GM23338 (cell line): ENCODE data around the gene TMEM178A. TPM values are rescaled to one million over a fixed set of nuclear protein-coding genes. Genes with fewer than 3 reads are reported as not detected.

ENCODE experiments used
- ATAC-seq: fragments of 200-7000 bp; cut with Tn5 transposase; 3 replicates; pipeline ENCODE4 v1.9.1; 2020
- DNase-seq: peaks from one replicate; pipeline ENCODE4 v3.0.0-alpha.2; 2015; ENCODE audit warnings: low spot score
- H2AFZ ChIP-seq: fragments of 200-600 bp; sonication (generic); 2 replicates; pipeline ENCODE4 v1.8.0; 2016; ENCODE audit warnings: antibody characterized with exemption, mild to moderate bottlenecking, moderate library complexity
- H3F3A ChIP-seq: fragments of 200-600 bp; sonication (generic); replicated peaks from 2 replicates; pipeline ENCODE4 v1.8.0; 2017; ENCODE audit warnings: antibody characterized with exemption, mixed run types, low read depth
- H3K27ac ChIP-seq: fragments of 200-600 bp; sonication (generic); 2 replicates; pipeline ENCODE4 v1.6.1; 2016; ENCODE audit warnings: low read depth
- H3K27me3 ChIP-seq: fragments of 200-600 bp; sonication (generic); 2 replicates; pipeline ENCODE4 v1.8.0; 2016; ENCODE audit warnings: mild to moderate bottlenecking, mixed run types, moderate library complexity; ENCODE audit not compliant: insufficient read depth
- H3K36me3 ChIP-seq: fragments of 200-600 bp; sonication (generic); 2 replicates; pipeline ENCODE4 v1.8.0; 2016; ENCODE audit warnings: mild to moderate bottlenecking; ENCODE audit not compliant: insufficient read depth
- H3K4me1 ChIP-seq: fragments of 200-600 bp; sonication (generic); 2 replicates; pipeline ENCODE4 v1.8.0; 2016; ENCODE audit warnings: mild to moderate bottlenecking, moderate library complexity; ENCODE audit not compliant: insufficient read depth
- H3K4me2 ChIP-seq: fragments of 200-600 bp; sonication (generic); 2 replicates; pipeline ENCODE4 v1.7.1; 2017; ENCODE audit warnings: mixed run types
- H3K4me3 ChIP-seq: fragments of 200-600 bp; sonication (generic); 2 replicates; pipeline ENCODE4 v1.6.1; 2016; ENCODE audit warnings: mixed run types
- H3K79me2 ChIP-seq: fragments of 200-600 bp; sonication (generic); replicated peaks from 2 replicates; pipeline ENCODE4 v1.8.0; 2017; ENCODE audit warnings: mild to moderate bottlenecking; ENCODE audit not compliant: insufficient read depth
- H3K9me2 ChIP-seq: fragments of 200-600 bp; sonication (generic); 2 replicates; pipeline ENCODE4 v1.8.0; 2017; ENCODE audit not compliant: insufficient read depth
- H4K20me1 ChIP-seq: fragments of 200-600 bp; sonication (generic); replicated peaks from 2 replicates; pipeline ENCODE4 v1.8.0; 2017; ENCODE audit warnings: mild to moderate bottlenecking; ENCODE audit not compliant: insufficient read depth
- H3K27ac Mint-ChIP-seq: 2 replicates; pipeline ENCODE4 v1.8.0; 2020; ENCODE audit warnings: inconsistent platforms, mild to moderate bottlenecking, moderate library complexity, mixed read lengths
- H3K27me3 Mint-ChIP-seq: 3 replicates; pipeline ENCODE4 v1.8.0; 2022; ENCODE audit warnings: low read depth, mild to moderate bottlenecking, moderate library complexity, mixed read lengths, inconsistent platforms; ENCODE audit not compliant: insufficient read depth, poor library complexity
- H3K36me3 Mint-ChIP-seq: 3 replicates; pipeline ENCODE4 v1.8.0; 2021; ENCODE audit warnings: low read depth, mild to moderate bottlenecking, inconsistent platforms, moderate library complexity, mixed read lengths
- H3K4me1 Mint-ChIP-seq: 3 replicates; pipeline ENCODE4 v1.8.0; 2020; ENCODE audit warnings: mild to moderate bottlenecking, inconsistent platforms, mixed read lengths
- H3K4me3 Mint-ChIP-seq: 3 replicates; pipeline ENCODE4 v1.8.0; 2021; ENCODE audit warnings: moderate library complexity, mild to moderate bottlenecking, inconsistent platforms, mixed read lengths
- H3K9me3 Mint-ChIP-seq: 3 replicates; pipeline ENCODE4 v1.8.0; 2020; ENCODE audit warnings: moderate library complexity, mild to moderate bottlenecking, inconsistent platforms, mixed read lengths
- CTCF ChIP-seq, 2 experiments: fragments of 200-600 bp in 1 of 2; sonication (generic) in 1 of 2; conservative IDR thresholded peaks; 2 replicates each; pipeline versions ENCODE4 v1.5.1 to v1.6.1; 2016 to 2017; ENCODE audit warnings: antibody characterized with exemption in 2 of 2, low read depth in 2 of 2, mild to moderate bottlenecking in 2 of 2, moderate library complexity in 1 of 2
- ETS1 ChIP-seq: IDR thresholded peaks from 2 replicates; pipeline ENCODE4 v1.6.1; 2016; ENCODE audit warnings: antibody characterized with exemption
- EZH2 ChIP-seq: fragments of 200-600 bp; sonication (generic); IDR thresholded peaks from one replicate; pipeline ENCODE4 v1.8.0; 2017; ENCODE audit warnings: antibody characterized with exemption, mild to moderate bottlenecking, low read depth; ENCODE audit not compliant: unreplicated experiment
- EZH2phosphoT487 ChIP-seq: fragments of 200-600 bp; sonication (generic); IDR thresholded peaks from one replicate; pipeline ENCODE4 v1.8.1; 2018; ENCODE audit warnings: antibody characterized with exemption; ENCODE audit not compliant: unreplicated experiment
- JUNB ChIP-seq: IDR thresholded peaks from one replicate; pipeline ENCODE4 v1.6.1; 2016; ENCODE audit warnings: antibody characterized with exemption; ENCODE audit not compliant: unreplicated experiment
- NANOG ChIP-seq: IDR thresholded peaks from 2 replicates; pipeline ENCODE4 v1.6.1; 2016; ENCODE audit warnings: antibody characterized with exemption, borderline replicate concordance
- POLR2AphosphoS5 ChIP-seq: IDR thresholded peaks from 2 replicates; pipeline ENCODE4 v1.6.1; 2016; ENCODE audit warnings: antibody characterized with exemption, low read depth
- STAT1 ChIP-seq: IDR thresholded peaks from one replicate; pipeline ENCODE4 v1.6.1; 2016; ENCODE audit warnings: antibody characterized with exemption; ENCODE audit not compliant: unreplicated experiment
- ZNF114 ChIP-seq: fragments of 250-450 bp; sonication (Bioruptor Pico); IDR thresholded peaks from 2 replicates; pipeline ENCODE4 v1.5.0; 2020; ENCODE audit warnings: mild to moderate bottlenecking, moderate library complexity
- ZNF331 ChIP-seq: fragments of 250-450 bp; sonication (Bioruptor Pico); IDR thresholded peaks from 2 replicates; pipeline ENCODE4 v1.5.0; 2020; ENCODE audit warnings: low read depth, mild to moderate bottlenecking, moderate library complexity
- ZNF462 ChIP-seq: fragments of 250-450 bp; sonication (Bioruptor Pico); IDR thresholded peaks from 2 replicates; pipeline ENCODE4 v1.5.0; 2020; ENCODE audit warnings: mild to moderate bottlenecking, moderate library complexity
- polyA plus RNA-seq: library from polyadenylated mRNA; unstranded; fragments of >200 nt; fragmentation: Nextera tagmentation; extraction: Ambion mirVana; gene quantifications from 2 replicates; pipeline ENCODE4 v1.2.1, GENCODE V29; 2016
- total RNA-seq: library from RNA; depleted of rRNA; stranded (reverse); fragments of >200 nt; shearing (Covaris generic); gene quantifications from 2 replicates; pipeline ENCODE4 v1.2.3, GENCODE V29; 2014

Gene TMEM178A
- total and polyA plus RNA-seq, 2 experiments from 2014 or later, result 10.3 to 12.3 TPM

GRCh38 chr2:39705638-39706037 is 39.9 kb downstream of the TMEM178A start (continued):
- TF ChIP-seq JUNB (no peak), POLR2AphosphoS5 (no peak), NANOG (no peak), ETS1 (no peak), EZH2phosphoT487 (no peak), EZH2 (no peak)

GRCh38 chr2:39706312-39706711 is 40.6 kb downstream of the TMEM178A start:
- no peak overlapping the region for H3K4me3 Mint-ChIP-seq
- Histone ChIP-seq H2AFZ (no peak overlapping the region), H3K27me3 (no peaks in the 10 kb centered on the region), H3K4me3 (no peak overlapping the region), H3K4me1 (no peaks in the 10 kb centered on the region), H4K20me1 (no peaks in the 10 kb centered on the region), H3K9me2 (no peaks in the 10 kb centered on the region), H3K79me2 (no peaks in the 10 kb centered on the region), H3K36me3 (no peaks in the 10 kb centered on the region), H3K4me2 (no peak overlapping the region), H3K27ac (no peak overlapping the region), H3F3A (no peaks in the 10 kb centered on the region)
- no peak overlapping the region for H3K27ac Mint-ChIP-seq
- no peaks in the 10 kb centered on the region; the same call in 2 of the 3 replicates for H3K4me1 Mint-ChIP-seq
- ATAC-seq (no peak), DNase-seq (no peak)
- peaks cover 3% of the 10 kb centered on the region for H3K27me3 Mint-ChIP-seq
- peaks cover 17% of the 10 kb centered on the region; the same call in 2 of the 3 replicates for H3K36me3 Mint-ChIP-seq
- peaks cover 12% of the 10 kb centered on the region for H3K9me3 Mint-ChIP-seq
- no peak for TF ChIP-seq EZH2phosphoT487
- no peak for TF ChIP-seq ETS1
- TF ChIP-seq ZNF331, result no peak
- TF ChIP-seq EZH2, result no peak
- no peak for TF ChIP-seq ZNF462 (CRISPR knock-in tag)
- no peak for TF ChIP-seq NANOG
- no peak for TF ChIP-seq POLR2AphosphoS5
- TF ChIP-seq JUNB, result no peak
- no peak for TF ChIP-seq ZNF114
- no peak for TF ChIP-seq STAT1
- TF ChIP-seq CTCF (conservative IDR thresholded peaks at IDR 0.05; ENCODE audit: low read depth in 2 of 2), result no peak
